ENCODE measurements around the gene GLRX.
"Not testable (repeated sequence)": the region's sequence is repeated elsewhere in the genome, so short reads cannot be mapped to it uniquely, and the experiment has no call there.

The GLRX gene

DNA sequence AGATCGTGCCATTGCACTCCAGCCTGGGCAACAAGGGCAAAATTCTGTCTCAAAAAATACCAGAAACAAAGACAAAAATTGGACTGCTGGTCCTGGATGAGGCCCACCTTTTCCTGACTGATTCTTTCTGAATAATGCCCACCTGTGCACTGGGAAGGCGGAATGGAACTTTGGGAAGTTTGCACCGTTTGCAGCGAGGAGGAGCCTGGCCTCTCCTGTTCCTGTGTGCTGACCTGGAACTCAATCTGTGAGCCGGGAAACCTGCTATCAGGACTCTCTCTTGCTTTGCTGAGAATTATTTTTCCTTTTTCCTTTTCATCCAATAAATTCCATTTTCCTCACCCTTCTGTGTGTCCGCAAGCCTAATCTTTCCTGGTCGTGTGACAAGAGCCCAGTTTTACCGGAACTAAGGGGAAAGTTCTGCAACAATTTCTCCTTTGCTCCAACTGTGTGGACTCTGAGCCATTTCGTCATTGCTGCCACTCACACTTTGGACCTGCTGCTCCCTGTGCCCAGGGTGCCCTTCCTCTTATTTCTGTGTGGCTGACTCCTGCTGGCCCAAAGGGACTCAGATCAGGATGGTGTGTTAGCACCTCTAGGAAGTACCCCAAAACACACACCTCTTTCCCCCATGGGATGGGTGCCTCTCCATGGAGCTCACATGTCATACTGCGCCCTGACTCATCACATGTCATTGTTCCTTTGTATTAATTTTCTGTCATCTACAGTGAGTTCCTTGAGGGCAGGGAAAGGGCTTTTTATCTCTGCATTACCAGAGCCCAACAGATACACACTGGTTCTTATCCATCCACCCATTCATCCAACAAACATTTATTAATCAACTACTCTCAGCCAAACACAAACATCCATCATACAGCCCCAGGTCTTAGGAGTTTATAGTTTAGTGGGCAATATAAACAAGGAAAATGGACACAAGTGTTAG, 4.7 kb upstream of the GLRX start:
- DNase-seq, result no peak

- DNase-seq, result no peak
Observed at GRCh38 chr5:95825495-95825894, 3.0 kb upstream of the GLRX start.

- no peak for DNase-seq
Observed at GRCh38 chr5:95824747-95825146, 2.2 kb upstream of the GLRX start.

- no peak for DNase-seq
Observed at GRCh38 chr5:95823738-95824609, 1.4 kb upstream of the GLRX start.

DNA sequence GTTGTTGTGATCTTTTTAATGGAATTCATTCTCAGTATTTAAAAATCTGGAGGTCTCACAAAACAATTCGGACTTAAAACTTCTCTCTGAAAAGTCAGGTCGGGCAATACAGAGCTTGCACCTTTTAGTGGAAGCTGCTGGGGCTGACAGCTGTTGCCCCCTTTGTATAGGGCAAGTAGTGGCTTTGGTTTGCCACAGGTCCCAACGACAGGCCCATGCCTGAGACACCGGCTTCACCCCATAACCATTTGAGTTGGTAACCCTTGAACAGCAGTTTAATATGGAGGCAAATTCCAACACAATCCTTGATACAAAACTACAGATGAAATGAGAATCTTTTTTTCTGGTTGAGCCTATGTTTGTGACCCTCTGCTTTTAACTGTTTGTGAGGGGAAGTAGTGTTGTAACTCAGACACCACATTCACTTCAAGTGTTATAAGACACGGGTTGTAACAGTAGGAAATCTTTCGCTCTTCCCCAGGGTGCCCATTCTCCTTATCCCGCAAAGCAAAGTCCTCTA, 752 bp upstream of the GLRX start:
- no peak for DNase-seq

- DNase-seq, result no peak
Observed at GRCh38 chr5:95822043-95822541, 434 bp downstream of the GLRX start.

DNA sequence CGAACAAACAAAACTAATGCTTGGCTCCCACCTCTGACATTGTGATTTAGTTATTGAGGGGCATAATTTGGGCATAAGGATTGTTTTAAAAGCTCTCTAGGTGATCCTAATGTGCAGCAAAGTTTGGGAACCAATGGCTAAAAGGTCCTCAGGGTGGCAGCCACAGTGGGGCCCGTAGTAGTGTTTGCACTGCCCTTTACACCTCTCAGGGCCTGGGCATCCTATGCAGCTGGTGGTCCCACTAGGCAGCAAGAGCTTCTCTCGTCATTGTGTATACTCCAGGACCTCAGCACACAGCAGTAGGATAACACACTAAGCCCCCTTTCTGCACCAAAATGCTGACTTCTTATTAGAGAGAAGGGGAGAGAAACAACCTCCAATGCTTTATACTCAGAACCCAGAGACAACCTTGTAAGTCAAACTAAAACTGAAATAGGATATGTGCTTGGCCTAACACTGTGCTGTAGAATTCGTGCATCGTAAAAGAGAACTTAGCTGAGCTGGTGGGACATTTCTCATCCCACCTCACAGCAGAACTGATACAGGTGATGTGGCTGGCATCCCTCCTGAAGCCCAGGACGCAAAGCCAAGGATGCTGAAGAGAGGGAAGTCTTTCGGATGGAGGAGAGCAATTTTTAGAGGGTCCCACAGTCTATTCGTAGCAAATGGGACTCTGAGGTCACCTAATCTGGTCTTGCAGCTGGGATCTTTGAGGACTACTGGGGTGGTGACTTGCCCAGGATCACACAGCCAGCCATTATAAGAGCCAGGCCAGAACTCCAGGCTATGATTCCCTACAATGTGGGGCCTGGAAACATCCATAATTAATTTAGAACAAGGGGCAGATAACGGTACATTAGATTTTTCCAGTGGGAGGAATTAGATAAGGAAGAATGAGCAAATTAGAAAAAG, 1.2 kb downstream of the GLRX start:
- DNase-seq, result no peak

DNA sequence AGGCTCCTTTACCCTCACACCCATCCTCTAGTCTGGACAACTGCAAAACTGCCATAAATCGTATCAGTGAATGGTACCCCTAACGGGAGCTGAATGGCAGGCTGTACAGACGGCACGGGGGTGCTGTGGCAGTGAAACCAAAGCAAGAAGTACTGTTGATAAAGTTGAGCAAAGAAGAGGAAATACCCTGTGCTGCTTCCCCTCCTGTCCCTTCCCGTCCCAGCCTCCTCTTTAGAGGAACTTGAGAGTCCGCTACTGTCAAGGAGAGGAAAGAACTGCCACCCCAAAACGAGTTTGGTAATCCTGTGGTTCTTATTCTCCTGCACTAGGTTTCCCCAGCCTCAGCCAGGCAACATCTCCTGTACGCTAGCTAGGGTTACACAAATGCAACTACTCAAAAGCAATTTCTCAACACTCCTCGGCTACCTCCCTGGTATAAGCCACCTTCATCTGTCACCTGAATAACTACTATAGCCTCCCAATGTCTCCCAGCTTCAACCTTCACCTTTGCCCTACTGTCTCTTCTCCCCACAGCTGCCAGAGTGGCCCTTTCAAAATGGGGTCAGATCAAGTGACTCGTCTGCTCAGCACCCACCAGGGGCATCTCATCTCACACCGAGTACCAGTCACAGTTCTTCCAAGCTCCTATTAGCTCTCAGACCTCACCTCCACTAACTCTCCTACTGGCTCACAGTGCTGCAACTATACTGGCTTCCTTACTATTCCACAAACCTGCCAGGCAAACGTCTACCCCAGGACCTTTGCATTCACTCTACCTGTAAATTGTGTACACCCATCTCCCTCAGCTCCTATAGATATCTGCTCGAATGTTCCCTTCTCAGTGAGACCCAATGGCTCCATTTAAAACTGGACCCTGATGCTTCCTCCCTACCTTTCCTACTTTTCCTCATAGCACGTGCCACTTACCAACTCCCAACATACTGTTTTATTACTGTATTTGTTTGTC, 4.1 kb downstream of the GLRX start:
- no peak for DNase-seq

GRCh38 chr5:95817430-95817829, 5.1 kb downstream of the GLRX start:
- no peak for DNase-seq

- no peak for DNase-seq
Observed at GRCh38 chr5:95816776-95817175, 5.8 kb downstream of the GLRX start.

DNA sequence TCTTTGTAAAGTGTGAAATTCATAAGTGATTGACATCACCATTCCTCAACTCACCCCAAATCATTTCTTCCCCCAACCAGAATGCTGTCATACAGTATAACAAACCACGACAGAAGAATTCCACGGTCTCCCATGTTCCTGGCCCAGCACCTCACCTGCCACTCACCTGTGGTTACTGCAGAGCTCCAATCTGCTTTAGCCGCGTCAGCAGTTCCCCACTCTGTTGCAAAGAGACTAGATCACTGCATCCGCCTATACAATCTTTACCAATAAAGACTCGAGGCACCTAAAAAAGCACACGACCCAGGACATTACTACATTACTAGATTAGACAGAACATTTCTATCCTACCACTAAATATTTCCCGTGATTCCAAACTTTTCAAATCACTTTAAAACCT, 6.2 kb downstream of the GLRX start:
- no peak for DNase-seq

DNA sequence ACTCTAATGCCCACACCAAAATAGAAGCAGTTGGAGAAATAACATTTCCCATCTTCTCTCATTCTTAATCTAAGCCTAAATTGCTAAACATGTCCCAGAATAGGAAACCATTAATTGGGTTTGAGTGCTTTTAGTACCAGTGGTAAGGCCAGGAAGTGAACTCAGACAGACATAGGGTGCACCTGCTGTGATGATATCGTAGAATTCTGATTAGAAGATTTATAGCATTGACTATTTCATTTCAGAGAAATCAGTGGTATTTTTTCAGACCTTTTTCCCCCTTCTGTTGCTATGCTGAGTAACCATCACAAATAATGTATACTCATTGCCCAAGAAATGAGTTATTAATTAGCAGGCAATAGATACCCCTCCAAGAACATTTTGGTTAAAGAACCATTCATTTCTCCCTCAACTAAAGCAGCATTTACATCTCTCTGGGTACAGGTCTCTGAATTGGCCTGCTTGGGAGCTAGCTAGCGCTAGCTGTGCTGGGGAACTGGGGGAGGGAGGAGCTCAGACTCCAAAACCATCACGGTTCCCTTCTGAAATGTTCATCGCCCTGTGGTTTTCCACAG, 7.3 kb downstream of the GLRX start:
- DNase-seq, result no peak

DNA sequence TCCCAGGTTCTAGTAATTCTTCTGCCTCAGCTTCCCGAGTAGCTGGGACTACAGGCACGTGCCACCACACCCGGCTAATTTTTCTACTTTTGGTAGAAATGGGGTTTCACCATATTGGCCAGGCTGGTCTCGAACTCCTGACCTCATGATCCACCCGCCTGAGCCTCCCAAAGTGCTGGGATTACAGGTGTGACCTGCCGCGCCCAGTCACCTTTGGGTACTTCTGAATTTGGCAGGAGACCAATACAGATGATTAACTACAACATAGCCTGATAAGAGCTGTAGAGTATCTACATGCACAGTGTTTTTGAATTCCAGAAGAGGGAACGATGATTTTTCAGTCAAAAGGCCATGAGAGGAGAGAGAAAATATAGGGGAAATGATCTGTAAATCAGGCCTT, 9.5 kb downstream of the GLRX start:
- not testable (repeated sequence) for DNase-seq

GRCh38 chr5:95812074-95812471, 10.5 kb downstream of the GLRX start:
- no peak for DNase-seq

GRCh38 chr5:95811461-95812073, 11.0 kb downstream of the GLRX start:
- DNase-seq, result not testable (repeated sequence)

- not testable (repeated sequence) for DNase-seq
Observed at GRCh38 chr5:95811126-95811423, 11.5 kb downstream of the GLRX start.

DNA sequence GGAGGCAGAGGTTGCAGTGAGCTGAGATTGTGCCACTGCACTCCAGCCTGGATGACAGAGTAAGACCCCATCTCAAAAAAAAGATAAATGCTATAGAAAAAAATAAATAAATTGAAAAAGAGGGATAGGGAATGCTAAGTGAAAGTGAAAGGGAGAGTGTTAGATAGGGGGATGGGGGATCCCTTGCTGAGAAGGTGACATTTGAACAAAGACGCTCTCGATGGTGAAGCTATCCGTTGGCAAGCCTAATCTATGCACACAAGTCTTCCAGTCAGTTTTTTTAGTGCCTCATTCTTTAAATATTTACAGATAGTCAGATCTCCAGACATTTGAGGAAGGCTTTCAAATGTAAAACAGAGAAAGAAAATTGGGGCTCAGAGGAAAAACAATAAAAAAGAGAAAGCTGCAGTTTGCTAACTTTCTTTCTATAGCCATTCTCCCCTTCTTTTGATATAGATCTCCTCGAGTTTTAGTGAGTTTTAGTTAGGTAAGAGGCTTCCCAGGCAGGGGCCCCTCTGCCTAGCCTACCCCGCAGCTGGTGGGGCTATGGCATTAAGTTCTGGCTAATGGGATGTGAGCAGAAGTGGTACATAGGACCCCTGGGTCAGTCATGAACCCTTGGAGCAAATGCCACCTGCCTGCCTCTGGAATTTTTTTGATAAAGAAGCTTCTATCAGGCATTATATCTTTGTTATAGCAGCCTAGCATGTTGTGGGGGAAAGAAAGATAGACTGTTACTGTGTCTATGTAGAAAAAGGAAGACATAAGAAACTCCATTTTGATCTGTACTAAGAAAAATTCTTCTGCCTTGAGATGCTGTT, 12.0 kb downstream of the GLRX start:
- DNase-seq, result no peak

DNA sequence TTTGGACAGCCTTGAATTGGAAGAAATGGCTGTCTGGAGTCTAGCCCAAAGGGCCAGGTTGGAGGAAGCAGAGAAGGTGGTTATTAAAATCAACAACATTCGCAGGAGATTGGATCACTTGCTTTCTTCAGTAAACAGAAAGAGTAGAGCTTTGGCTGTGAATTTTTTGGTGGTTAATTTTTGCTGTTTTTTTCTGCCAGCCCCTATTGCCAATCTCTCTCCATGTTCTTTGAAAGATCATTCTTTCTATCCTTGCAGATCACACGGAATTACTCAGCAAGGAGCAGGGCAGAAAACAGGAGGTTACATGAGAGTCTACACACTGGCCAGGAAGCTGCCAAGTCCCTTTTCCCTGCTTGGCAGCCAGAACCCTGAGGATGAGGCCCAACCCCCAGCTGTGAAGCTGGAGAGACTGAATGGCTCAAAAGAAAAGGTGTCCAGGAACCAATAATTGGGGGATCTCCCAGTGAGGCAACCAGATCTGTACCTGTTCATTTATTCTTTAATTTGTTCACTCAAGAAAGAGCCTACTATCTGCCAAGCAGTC, 13.0 kb downstream of the GLRX start:
- no peak for DNase-seq
